NK-92 treated with Interleukin-12 subunit alpha and Interleukin-12 subunit beta, amount 100 ng/mL, for 24 hours (cell line): Measurements from ENCODE around the gene C18orf54.
"Not testable (repeated sequence)": the region's sequence is repeated elsewhere in the genome, so short reads cannot be mapped to it uniquely, and the experiment has no call there.

Experiments
- DNase-seq: peaks from one replicate; lab custom pipeline; 2025; lab: John Stamatoyannopoulos, UW

Gene C18orf54

GRCh38 chr18:54357660-54358494 is at the start of gene C18orf54, which contains the start of gene STARD6:
TSS of gene C18orf54 (plus strand) at chr18:54357906. CDS start at chr18:54360573, 2,667 bp downstream.
TSS of gene STARD6 (minus strand) at chr18:54357858. CDS start at chr18:54354573, 3,285 bp downstream.
- peak; percentile 79 for DNase-seq

GRCh38 chr18:54309564-54309963 is 48.1 kb upstream of the C18orf54 start:
- not testable (repeated sequence) for DNase-seq

- DNase-seq, result no peak
Measured at GRCh38 chr18:54316071-54316820, 41.5 kb upstream of the C18orf54 start.

- DNase-seq, result no peak
Measured at GRCh38 chr18:54323561-54323960, 34.1 kb upstream of the C18orf54 start.

- DNase-seq, result no peak
Measured at GRCh38 chr18:54323970-54324369, 33.7 kb upstream of the C18orf54 start.

GRCh38 chr18:54327818-54328217 is 29.9 kb upstream of the C18orf54 start:
- DNase-seq, result no peak

- no peak for DNase-seq
Measured at GRCh38 chr18:54329787-54330186, 27.9 kb upstream of the C18orf54 start.

GRCh38 chr18:54330768-54331548 is 26.7 kb upstream of the C18orf54 start:
- DNase-seq, result no peak

GRCh38 chr18:54335638-54336173 is 22.0 kb upstream of the C18orf54 start:
- no peak for DNase-seq

GRCh38 chr18:54338230-54338629 is 19.5 kb upstream of the C18orf54 start:
- no peak for DNase-seq

- no peak for DNase-seq
Measured at GRCh38 chr18:54351186-54351585, 6.5 kb upstream of the C18orf54 start.

- no peak for DNase-seq
Measured at GRCh38 chr18:54357082-54357659, 535 bp upstream of the C18orf54 start.

- peak; percentile 37 for DNase-seq
Measured at GRCh38 chr18:54358495-54359040, 862 bp downstream of the C18orf54 start.

GRCh38 chr18:54359233-54359632 is 1.5 kb downstream of the C18orf54 start:
- no peak for DNase-seq

GRCh38 chr18:54360406-54360805 is 2.7 kb downstream of the C18orf54 start:
- DNase-seq, result no peak

GRCh38 chr18:54378057-54378456 is 20.4 kb downstream of the C18orf54 start:
- DNase-seq, result no peak

- no peak for DNase-seq
Measured at GRCh38 chr18:54381640-54382039, 23.9 kb downstream of the C18orf54 start.

GRCh38 chr18:54382076-54382475 is 24.4 kb downstream of the C18orf54 start:
- no peak for DNase-seq

GRCh38 chr18:54382733-54383252 is 25.1 kb downstream of the C18orf54 start:
- no peak for DNase-seq

- no peak for DNase-seq
Measured at GRCh38 chr18:54386043-54386442, 28.3 kb downstream of the C18orf54 start.
